HCT116 (cell line): ENCODE data around the gene UVRAG. TPM values are rescaled to one million over a fixed set of nuclear protein-coding genes. Genes with fewer than 3 reads are reported as not detected.

ENCODE experiments used
- ATAC-seq: fragments of 200-7000 bp; cut with Tn5 transposase; 2 replicates; pipeline ENCODE4 v1.9.1; 2020; ENCODE audit warnings: mild to moderate bottlenecking, moderate library complexity
- BruUV-seq: library from RNA; stranded (reverse); fragments of 400-500 nt; replicated peaks from 2 replicates; lab custom pipeline; 2021; lab: Mats Ljungman, UMichigan
- CTCF ChIA-PET: fragments of 300-600 bp; sonication (Branson Sonifier 250); formaldehyde crosslinking; loops from one replicate; lab custom pipeline; 2021; ENCODE audit warnings: antibody characterized with exemption; lab: Charles Lee
- POLR2A ChIA-PET: fragments of 300-600, 350-600 bp; sonication (Branson Sonifier 250); formaldehyde crosslinking; loops from one replicate; lab custom pipeline; 2021; ENCODE audit warnings: antibody characterized with exemption; lab: Charles Lee
- RAD21 ChIA-PET, 2 experiments: fragments of 300-600 bp; sonication (Branson Sonifier 250); formaldehyde crosslinking; loops; one replicate each; lab custom pipeline; 2023; ENCODE audit warnings: low total read pairs in 2 of 2; ENCODE audit not compliant: uncharacterized antibody in 2 of 2, unreplicated experiment in 2 of 2, low non-redundant PET in 1 of 2; lab: Charles Lee
- DNase-seq: peaks from one replicate; pipeline ENCODE4 v3.0.0-alpha.2; 2010; ENCODE audit warnings: low read depth, low spot score
- H2AFZ ChIP-seq: fragments of 200-600 bp; shearing (Covaris generic), sonication (generic); 2 replicates; pipeline ENCODE4 v1.6.1; 2017; ENCODE audit warnings: low read depth, mixed run types, mixed read lengths, antibody characterized with exemption, low read length; ENCODE audit not compliant: poor library complexity, severe bottlenecking
- H3K27ac ChIP-seq: 2 replicates; pipeline ENCODE4 v1.5.1; 2012; ENCODE audit warnings: low read depth, low read length
- H3K27me3 ChIP-seq: fragments of 200-600 bp; sonication (generic); 2 replicates; pipeline ENCODE4 v1.6.1; 2016; ENCODE audit warnings: mixed run types, low read length, mixed read lengths; ENCODE audit not compliant: insufficient read depth
- H3K36me3 ChIP-seq, 2 experiments: fragments of 200-500 bp in 1 of 2; fragments of 200-600 bp in 1 of 2; sonication (Bioruptor generic) in 1 of 2; sonication (generic) in 1 of 2; 2 replicates each; pipeline versions ENCODE4 v1.5.1 to v1.6.1; 2014 to 2016; ENCODE audit warnings: low read length in 2 of 2, inconsistent platforms in 1 of 2, mixed read lengths in 1 of 2, mixed run types in 1 of 2; ENCODE audit not compliant: insufficient read depth in 2 of 2, control insufficient read depth in 1 of 2
- H3K4me1 ChIP-seq, 2 experiments: fragments of 200-600 bp in 1 of 2; sonication (generic) in 1 of 2; 2 replicates each; pipeline versions ENCODE4 v1.5.1 to v1.6.1; 2012 to 2017; ENCODE audit warnings: low read length in 2 of 2, inconsistent platforms in 1 of 2, mild to moderate bottlenecking in 1 of 2, mixed read lengths in 1 of 2, mixed run types in 1 of 2, moderate library complexity in 1 of 2; ENCODE audit not compliant: insufficient read depth in 2 of 2, control insufficient read depth in 1 of 2
- H3K4me2 ChIP-seq: fragments of 200-600 bp; sonication (generic); 2 replicates; pipeline ENCODE4 v1.6.1; 2017; ENCODE audit warnings: mixed run types, low read length, mixed read lengths
- H3K4me3 ChIP-seq, 2 experiments: fragments of 200-600 bp in 1 of 2; sonication (generic) in 1 of 2; replicated peaks in 1 of 2; 2 replicates each; pipeline ENCODE4 v1.5.1; 2011 to 2016; ENCODE audit warnings: low read length in 2 of 2, control low read depth in 1 of 2, low read depth in 1 of 2, mild to moderate bottlenecking in 1 of 2, mixed read lengths in 1 of 2, mixed run types in 1 of 2
- H3K79me2 ChIP-seq: fragments of 200-600 bp; sonication (generic); 2 replicates; pipeline ENCODE4 v1.6.1; 2017; ENCODE audit warnings: mild to moderate bottlenecking, mixed run types, low read length, moderate library complexity, mixed read lengths; ENCODE audit not compliant: insufficient read depth
- H3K9ac ChIP-seq: fragments of 200-600 bp; sonication (generic); 2 replicates; pipeline ENCODE4 v1.6.1; 2016; ENCODE audit warnings: low read length, mixed read lengths
- H3K9me2 ChIP-seq: fragments of 200-600 bp; sonication (generic), shearing (Covaris generic); 2 replicates; pipeline ENCODE4 v1.6.1; 2017; ENCODE audit warnings: mixed run types, mild to moderate bottlenecking, moderate library complexity; ENCODE audit not compliant: insufficient read depth
- H3K9me3 ChIP-seq, 2 experiments: fragments of 200-500 bp in 1 of 2; fragments of 200-600 bp in 1 of 2; sonication (Bioruptor generic) in 1 of 2; sonication (generic) in 1 of 2; 2 replicates each; pipeline ENCODE4 v1.6.1; 2014 to 2017; ENCODE audit warnings: low read length in 2 of 2, mixed read lengths in 2 of 2, inconsistent platforms in 1 of 2, low read depth in 1 of 2, mild to moderate bottlenecking in 1 of 2, mixed run types in 1 of 2, moderate library complexity in 1 of 2; ENCODE audit not compliant: control insufficient read depth in 1 of 2, insufficient read depth in 1 of 2
- H4K20me1 ChIP-seq: fragments of 200-600 bp; sonication (generic), shearing (Covaris generic); 2 replicates; pipeline ENCODE4 v1.6.1; 2017; ENCODE audit warnings: mixed run types, mild to moderate bottlenecking, moderate library complexity; ENCODE audit not compliant: insufficient read depth
- CBX3 ChIP-seq: IDR thresholded peaks from 2 replicates; pipeline ENCODE4 v1.6.1; 2012; ENCODE audit warnings: low read depth
- CEBPB ChIP-seq: IDR thresholded peaks from 2 replicates; pipeline ENCODE4 v1.6.1; 2012; ENCODE audit warnings: low read depth
- EGR1 ChIP-seq: IDR thresholded peaks from 2 replicates; pipeline ENCODE4 v1.6.1; 2012; ENCODE audit warnings: low read depth
- ELF1 ChIP-seq: IDR thresholded peaks from 2 replicates; pipeline ENCODE4 v1.6.1; 2012; ENCODE audit warnings: low read depth, borderline replicate concordance
- EZH2 ChIP-seq: fragments of 200-600 bp; sonication (generic); IDR thresholded peaks from 2 replicates; pipeline ENCODE4 v1.6.1; 2017; ENCODE audit warnings: antibody characterized with exemption, mixed run types
- EZH2phosphoT487 ChIP-seq: fragments of 200-600 bp; IDR thresholded peaks from 2 replicates; pipeline ENCODE4 v1.6.1; 2018; ENCODE audit warnings: antibody characterized with exemption, borderline replicate concordance
- JUND ChIP-seq: IDR thresholded peaks from 2 replicates; pipeline ENCODE4 v1.6.1; 2012
- RAD21 ChIP-seq: IDR thresholded peaks from 2 replicates; pipeline ENCODE4 v1.6.1; 2012; ENCODE audit warnings: low read depth, mild to moderate bottlenecking
- SIN3A ChIP-seq: IDR thresholded peaks from 2 replicates; pipeline ENCODE4 v1.6.1; 2012; ENCODE audit warnings: low read depth
- TCF7L2 ChIP-seq: IDR thresholded peaks from 2 replicates; pipeline ENCODE4 v1.7.0; 2011; ENCODE audit warnings: borderline replicate concordance, inconsistent platforms; ENCODE audit not compliant: insufficient read depth, insufficient read length; ENCODE audit errors: extremely low read depth
- ZFX ChIP-seq: fragments of 450-650 bp; IDR thresholded peaks from 2 replicates; pipeline ENCODE4 v1.6.1; 2017
- ZNF274 ChIP-seq: fragments of 200-500 bp; sonication (Bioruptor generic); IDR thresholded peaks from 2 replicates; pipeline ENCODE4 v1.6.1; 2014; ENCODE audit warnings: mild to moderate bottlenecking, low read depth, low read length, inconsistent platforms
- intact Hi-C: fragments of 100-400 bp; cut with micrococcal nuclease; formaldehyde crosslinking; loops from 2 replicates; pipeline ENCODE4 v1.10.0; 2022
- total RNA-seq: library from RNA; stranded (reverse); gene quantifications from one replicate; pipeline ENCODE4 v1.2.1, GENCODE V29; 2021; ENCODE audit not compliant: unreplicated experiment
- TF ChIP-seq, protein P1 (sequence below): IDR thresholded peaks from 2 replicates; pipeline ENCODE4 v1.6.1; 2012
- TF ChIP-seq, protein P2 (sequence below), 3 experiments: fragments of 200-600 bp in 1 of 3; sonication (generic) in 1 of 3; IDR thresholded peaks in 2 of 3; conservative IDR thresholded peaks in 1 of 3; 2 replicates each; pipeline ENCODE4 v1.5.1; 2012 to 2017; ENCODE audit warnings: low read depth in 2 of 3, low read length in 2 of 3, antibody characterized with exemption in 1 of 3, borderline replicate concordance in 1 of 3, control low read depth in 1 of 3, mild to moderate bottlenecking in 1 of 3, mixed read lengths in 1 of 3, mixed run types in 1 of 3, moderate library complexity in 1 of 3; ENCODE audit not compliant: insufficient read depth in 1 of 3
- TF ChIP-seq, protein P3 (sequence below): IDR thresholded peaks from 2 replicates; pipeline ENCODE4 v1.6.1; 2011; ENCODE audit warnings: mild to moderate bottlenecking, low read length, moderate library complexity; ENCODE audit not compliant: insufficient replicate concordance; ENCODE audit errors: extremely low read depth
- TF ChIP-seq, protein P4 (sequence below): IDR thresholded peaks from 2 replicates; pipeline ENCODE4 v1.6.1; 2012; ENCODE audit warnings: low read depth

Gene UVRAG
- total RNA-seq, 1 experiment from 2014 or later: 12.3 TPM

DNA sequence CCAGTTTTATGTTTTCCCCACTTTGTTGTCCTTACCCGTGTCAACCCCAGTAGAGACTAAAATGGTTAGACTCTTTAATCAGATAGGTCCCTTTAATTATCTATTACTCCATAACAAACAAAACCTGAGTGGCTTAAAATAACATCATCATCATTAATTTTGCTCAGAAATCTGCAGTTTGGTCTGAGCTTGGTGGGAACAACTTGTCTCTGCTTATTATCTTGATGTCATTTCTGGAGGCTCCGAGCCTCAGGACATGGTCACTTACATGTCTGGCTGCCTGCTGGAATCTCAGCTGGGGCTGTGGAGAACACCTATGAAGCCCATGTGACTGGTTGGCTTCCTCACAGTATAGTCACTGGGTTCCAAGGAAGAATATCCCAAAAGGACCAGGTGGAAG, 26.7 kb downstream of the UVRAG start (continued):
- no peak for TF ChIP-seq RAD21
- TF ChIP-seq EZH2: no peak
- no peak for TF ChIP-seq ZNF274
- TF ChIP-seq, protein P1, sequence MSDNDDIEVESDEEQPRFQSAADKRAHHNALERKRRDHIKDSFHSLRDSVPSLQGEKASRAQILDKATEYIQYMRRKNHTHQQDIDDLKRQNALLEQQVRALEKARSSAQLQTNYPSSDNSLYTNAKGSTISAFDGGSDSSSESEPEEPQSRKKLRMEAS: no peak
- TF ChIP-seq, all 23 proteins: peak for 0

DNA sequence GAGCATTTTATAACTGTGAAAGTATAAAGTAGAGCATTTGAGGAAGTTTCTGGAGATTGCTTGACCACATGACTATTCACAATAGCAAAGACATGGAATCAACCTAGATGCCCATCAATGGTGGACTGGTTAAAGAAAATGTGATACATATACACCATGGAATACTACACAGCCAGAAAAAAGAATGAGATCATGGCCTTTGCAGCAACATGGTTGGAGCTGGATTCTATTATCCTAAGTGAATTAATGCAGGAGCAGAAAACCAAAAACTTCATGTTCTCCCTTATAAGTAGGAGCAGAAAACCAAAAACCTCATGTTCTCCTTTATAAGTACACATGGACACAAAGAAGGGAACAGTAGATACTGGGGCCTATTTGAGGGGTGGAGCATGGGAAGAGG, 30.3 kb downstream of the UVRAG start:
- no peak overlapping the region for H3K4me2 ChIP-seq
- no peaks in the 10 kb centered on the region for H3K36me3 ChIP-seq
- H3K27ac ChIP-seq: no peak overlapping the region
- DNase-seq (no peak), ATAC-seq (no peak)
- intact Hi-C loops: no loop called here
- no peaks in the 10 kb centered on the region for H4K20me1 ChIP-seq
- no peaks in the 10 kb centered on the region for H3K4me1 ChIP-seq
- BruUV-seq: no TSS peak
- no peak overlapping the region for H2AFZ ChIP-seq
- RAD21 ChIA-PET: no interaction called here
- CTCF ChIA-PET: no interaction called here
- TF ChIP-seq CEBPB: no peak
- no peak for TF ChIP-seq EGR1
- TF ChIP-seq, protein P2, sequence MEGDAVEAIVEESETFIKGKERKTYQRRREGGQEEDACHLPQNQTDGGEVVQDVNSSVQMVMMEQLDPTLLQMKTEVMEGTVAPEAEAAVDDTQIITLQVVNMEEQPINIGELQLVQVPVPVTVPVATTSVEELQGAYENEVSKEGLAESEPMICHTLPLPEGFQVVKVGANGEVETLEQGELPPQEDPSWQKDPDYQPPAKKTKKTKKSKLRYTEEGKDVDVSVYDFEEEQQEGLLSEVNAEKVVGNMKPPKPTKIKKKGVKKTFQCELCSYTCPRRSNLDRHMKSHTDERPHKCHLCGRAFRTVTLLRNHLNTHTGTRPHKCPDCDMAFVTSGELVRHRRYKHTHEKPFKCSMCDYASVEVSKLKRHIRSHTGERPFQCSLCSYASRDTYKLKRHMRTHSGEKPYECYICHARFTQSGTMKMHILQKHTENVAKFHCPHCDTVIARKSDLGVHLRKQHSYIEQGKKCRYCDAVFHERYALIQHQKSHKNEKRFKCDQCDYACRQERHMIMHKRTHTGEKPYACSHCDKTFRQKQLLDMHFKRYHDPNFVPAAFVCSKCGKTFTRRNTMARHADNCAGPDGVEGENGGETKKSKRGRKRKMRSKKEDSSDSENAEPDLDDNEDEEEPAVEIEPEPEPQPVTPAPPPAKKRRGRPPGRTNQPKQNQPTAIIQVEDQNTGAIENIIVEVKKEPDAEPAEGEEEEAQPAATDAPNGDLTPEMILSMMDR (IDR thresholded peaks at IDR 0.05 in 2 of 3, conservative IDR thresholded peaks at IDR 0.05 in 1 of 3; ENCODE audit: borderline replicate concordance in 1 of 3, insufficient read depth in 1 of 3, low read depth in 2 of 3, low read length in 2 of 3): no peak
- TF ChIP-seq, protein P3, sequence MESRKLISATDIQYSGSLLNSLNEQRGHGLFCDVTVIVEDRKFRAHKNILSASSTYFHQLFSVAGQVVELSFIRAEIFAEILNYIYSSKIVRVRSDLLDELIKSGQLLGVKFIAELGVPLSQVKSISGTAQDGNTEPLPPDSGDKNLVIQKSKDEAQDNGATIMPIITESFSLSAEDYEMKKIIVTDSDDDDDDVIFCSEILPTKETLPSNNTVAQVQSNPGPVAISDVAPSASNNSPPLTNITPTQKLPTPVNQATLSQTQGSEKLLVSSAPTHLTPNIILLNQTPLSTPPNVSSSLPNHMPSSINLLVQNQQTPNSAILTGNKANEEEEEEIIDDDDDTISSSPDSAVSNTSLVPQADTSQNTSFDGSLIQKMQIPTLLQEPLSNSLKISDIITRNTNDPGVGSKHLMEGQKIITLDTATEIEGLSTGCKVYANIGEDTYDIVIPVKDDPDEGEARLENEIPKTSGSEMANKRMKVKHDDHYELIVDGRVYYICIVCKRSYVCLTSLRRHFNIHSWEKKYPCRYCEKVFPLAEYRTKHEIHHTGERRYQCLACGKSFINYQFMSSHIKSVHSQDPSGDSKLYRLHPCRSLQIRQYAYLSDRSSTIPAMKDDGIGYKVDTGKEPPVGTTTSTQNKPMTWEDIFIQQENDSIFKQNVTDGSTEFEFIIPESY: no peak
- no peak for TF ChIP-seq RAD21
- no peak for TF ChIP-seq ZNF274
- no peak for TF ChIP-seq SIN3A
- TF ChIP-seq, protein P4, sequence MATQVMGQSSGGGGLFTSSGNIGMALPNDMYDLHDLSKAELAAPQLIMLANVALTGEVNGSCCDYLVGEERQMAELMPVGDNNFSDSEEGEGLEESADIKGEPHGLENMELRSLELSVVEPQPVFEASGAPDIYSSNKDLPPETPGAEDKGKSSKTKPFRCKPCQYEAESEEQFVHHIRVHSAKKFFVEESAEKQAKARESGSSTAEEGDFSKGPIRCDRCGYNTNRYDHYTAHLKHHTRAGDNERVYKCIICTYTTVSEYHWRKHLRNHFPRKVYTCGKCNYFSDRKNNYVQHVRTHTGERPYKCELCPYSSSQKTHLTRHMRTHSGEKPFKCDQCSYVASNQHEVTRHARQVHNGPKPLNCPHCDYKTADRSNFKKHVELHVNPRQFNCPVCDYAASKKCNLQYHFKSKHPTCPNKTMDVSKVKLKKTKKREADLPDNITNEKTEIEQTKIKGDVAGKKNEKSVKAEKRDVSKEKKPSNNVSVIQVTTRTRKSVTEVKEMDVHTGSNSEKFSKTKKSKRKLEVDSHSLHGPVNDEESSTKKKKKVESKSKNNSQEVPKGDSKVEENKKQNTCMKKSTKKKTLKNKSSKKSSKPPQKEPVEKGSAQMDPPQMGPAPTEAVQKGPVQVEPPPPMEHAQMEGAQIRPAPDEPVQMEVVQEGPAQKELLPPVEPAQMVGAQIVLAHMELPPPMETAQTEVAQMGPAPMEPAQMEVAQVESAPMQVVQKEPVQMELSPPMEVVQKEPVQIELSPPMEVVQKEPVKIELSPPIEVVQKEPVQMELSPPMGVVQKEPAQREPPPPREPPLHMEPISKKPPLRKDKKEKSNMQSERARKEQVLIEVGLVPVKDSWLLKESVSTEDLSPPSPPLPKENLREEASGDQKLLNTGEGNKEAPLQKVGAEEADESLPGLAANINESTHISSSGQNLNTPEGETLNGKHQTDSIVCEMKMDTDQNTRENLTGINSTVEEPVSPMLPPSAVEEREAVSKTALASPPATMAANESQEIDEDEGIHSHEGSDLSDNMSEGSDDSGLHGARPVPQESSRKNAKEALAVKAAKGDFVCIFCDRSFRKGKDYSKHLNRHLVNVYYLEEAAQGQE: no peak
- TF ChIP-seq ZFX: no peak
- TF ChIP-seq EZH2phosphoT487: no peak
- no peak for TF ChIP-seq TCF7L2
- no peak for TF ChIP-seq ELF1
- TF ChIP-seq EZH2: no peak
- TF ChIP-seq JUND: no peak
- no peak for TF ChIP-seq CBX3
- no peaks in the 10 kb centered on the region for H3K9me2 ChIP-seq
- POLR2A ChIA-PET: no interaction called here
- no peaks in the 10 kb centered on the region for H3K79me2 ChIP-seq
- H3K4me3 ChIP-seq: no peak overlapping the region
- H3K9ac ChIP-seq: no peak overlapping the region
- H3K27me3 ChIP-seq: no peaks in the 10 kb centered on the region
- H3K9me3 ChIP-seq: no peaks in the 10 kb centered on the region
